ENCODE results near the gene RGL1. TPM values are rescaled to one million over a fixed set of nuclear protein-coding genes. Genes with fewer than 3 reads are reported as not detected.

Gene RGL1
- total RNA-seq, 1 donor from 2014 or later = 5.9 TPM

GRCh38 chr1:183926983-183927382 lies 122.1 kb downstream of the RGL1 start:
- Mint-ChIP-seq H3K4me3 (ENCODE audit: low read depth) (no peak overlapping the region), H3K9me3 (ENCODE audit: low read depth) (no peaks in the 10 kb centered on the region)
- no peak for TF ChIP-seq CTCF (IDR thresholded peaks at IDR 0.05; ENCODE audit: unreplicated experiment)

GRCh38 chr1:183931646-183932271 lies 126.8 kb downstream of the RGL1 start:
- H3K4me1 Mint-ChIP-seq (ENCODE audit: low read depth) = peaks cover 2% of the 10 kb centered on the region
- H3K4me3 Mint-ChIP-seq (ENCODE audit: low read depth) = no peak overlapping the region
- no peak overlapping the region for H3K27ac Mint-ChIP-seq
- no peaks in the 10 kb centered on the region for H3K36me3 Mint-ChIP-seq (ENCODE audit: insufficient read depth)
- H3K27me3 Mint-ChIP-seq = no peaks in the 10 kb centered on the region
- TF ChIP-seq CTCF (IDR thresholded peaks at IDR 0.05; ENCODE audit: unreplicated experiment) = no peak
- no peak for DNase-seq (ENCODE audit: low spot score, unreplicated experiment)
- H3K9me3 Mint-ChIP-seq (ENCODE audit: low read depth) = no peaks in the 10 kb centered on the region

More at GRCh38 chr1:183926983-183927382, 122.1 kb downstream of the RGL1 start:
- DNase-seq (ENCODE audit: low spot score, unreplicated experiment) = no peak
- H3K27me3 Mint-ChIP-seq = no peaks in the 10 kb centered on the region
- peaks cover 11% of the 10 kb centered on the region for H3K36me3 Mint-ChIP-seq (ENCODE audit: insufficient read depth)
- H3K27ac Mint-ChIP-seq = no peak overlapping the region
- peaks cover 2% of the 10 kb centered on the region for H3K4me1 Mint-ChIP-seq (ENCODE audit: low read depth)

DNA sequence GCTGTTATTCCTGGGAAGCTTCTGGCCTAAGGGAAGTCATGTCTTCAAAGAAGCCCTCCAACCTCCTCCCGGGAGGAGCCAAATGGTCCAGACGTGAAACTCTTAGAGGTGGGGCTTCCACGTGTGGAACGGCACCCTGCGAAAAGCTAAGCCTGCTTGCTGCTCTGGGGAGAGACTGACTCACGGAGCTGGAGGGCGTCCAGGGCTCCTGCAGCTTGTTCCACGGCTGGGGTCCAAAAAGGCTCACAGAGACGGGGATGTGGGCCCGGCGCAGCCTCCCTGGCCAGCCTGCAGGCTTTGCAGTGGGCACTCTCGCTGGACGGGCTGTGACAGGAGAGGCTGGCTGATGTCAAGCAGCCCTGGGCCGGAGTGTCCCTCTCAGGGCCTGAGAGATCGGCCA lies 127.5 kb downstream of the RGL1 start:
- Mint-ChIP-seq H3K4me1 (ENCODE audit: low read depth) (peaks cover 2% of the 10 kb centered on the region), H3K36me3 (ENCODE audit: insufficient read depth) (no peaks in the 10 kb centered on the region), H3K27me3 (no peaks in the 10 kb centered on the region), H3K4me3 (ENCODE audit: low read depth) (no peak overlapping the region), H3K27ac (no peak overlapping the region), H3K9me3 (ENCODE audit: low read depth) (no peaks in the 10 kb centered on the region)
- TF ChIP-seq CTCF (IDR thresholded peaks at IDR 0.05; ENCODE audit: unreplicated experiment) = no peak
- no peak for DNase-seq (ENCODE audit: low spot score, unreplicated experiment)

DNA sequence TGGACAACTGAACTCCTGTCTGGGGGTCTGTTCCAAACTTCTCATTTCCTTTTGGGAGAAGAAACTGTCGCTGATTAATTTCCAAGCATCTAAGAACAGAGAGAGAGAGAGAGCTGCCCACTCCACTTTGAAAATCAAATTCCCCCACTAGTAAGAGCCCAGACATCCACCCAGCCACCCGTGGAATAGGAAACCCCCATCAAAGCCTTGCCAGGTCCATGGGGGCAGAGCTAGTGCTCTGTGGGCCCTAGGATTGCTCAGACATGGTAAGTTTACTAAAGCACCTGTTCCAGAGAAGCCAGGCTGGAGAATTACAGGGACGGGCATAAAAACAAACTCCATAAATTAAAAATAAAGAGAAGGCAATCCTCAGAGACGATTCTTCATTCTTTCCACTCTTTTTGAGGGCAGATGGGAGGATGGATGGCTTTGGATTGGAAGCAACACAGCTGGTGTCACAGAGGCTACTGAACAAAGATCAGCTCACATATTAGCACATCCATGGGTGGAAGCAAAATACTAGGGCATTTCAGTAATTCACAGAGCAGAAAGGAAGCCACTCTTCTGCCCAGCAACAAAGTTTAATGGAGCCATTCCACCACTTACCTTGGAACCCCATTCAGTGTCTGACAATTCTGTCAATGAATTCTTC lies 128.7 kb downstream of the RGL1 start:
- Mint-ChIP-seq H3K27me3 (no peaks in the 10 kb centered on the region), H3K4me1 (ENCODE audit: low read depth) (peaks cover 2% of the 10 kb centered on the region), H3K9me3 (ENCODE audit: low read depth) (no peaks in the 10 kb centered on the region), H3K36me3 (ENCODE audit: insufficient read depth) (no peaks in the 10 kb centered on the region), H3K27ac (no peak overlapping the region), H3K4me3 (ENCODE audit: low read depth) (no peak overlapping the region)
- TF ChIP-seq CTCF (IDR thresholded peaks at IDR 0.05; ENCODE audit: unreplicated experiment) = no peak
- no peak for DNase-seq (ENCODE audit: low spot score, unreplicated experiment)

DNA sequence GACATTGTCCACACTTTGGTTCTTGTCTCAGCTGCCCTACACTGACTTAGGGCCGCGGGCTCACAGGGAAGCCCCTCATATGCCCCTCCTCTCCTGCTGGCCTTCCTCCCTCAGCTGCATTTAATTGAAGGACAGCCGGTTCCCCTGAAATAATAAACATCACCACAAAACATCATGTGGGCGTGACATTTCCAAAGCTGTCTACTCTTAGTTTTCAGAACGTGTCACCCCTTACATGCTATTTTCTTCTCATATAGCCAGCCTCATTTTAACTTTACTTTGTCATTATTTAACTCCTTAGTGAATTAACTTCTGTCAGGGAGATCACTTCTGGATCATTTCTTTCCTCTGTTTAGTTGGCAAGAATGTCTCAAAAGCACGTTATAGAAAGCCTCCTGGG lies 129.4 kb downstream of the RGL1 start:
- H3K36me3 Mint-ChIP-seq (ENCODE audit: insufficient read depth) = no peaks in the 10 kb centered on the region
- DNase-seq (ENCODE audit: low spot score, unreplicated experiment) = no peak
- H3K9me3 Mint-ChIP-seq (ENCODE audit: low read depth) = no peaks in the 10 kb centered on the region
- H3K4me1 Mint-ChIP-seq (ENCODE audit: low read depth) = peaks cover 2% of the 10 kb centered on the region
- TF ChIP-seq CTCF (IDR thresholded peaks at IDR 0.05; ENCODE audit: unreplicated experiment) = no peak
- H3K27me3 Mint-ChIP-seq = no peaks in the 10 kb centered on the region
- H3K27ac Mint-ChIP-seq = no peak overlapping the region
- H3K4me3 Mint-ChIP-seq (ENCODE audit: low read depth) = no peak overlapping the region
